Endothelial cell of umbilical vein (primary cell): ENCODE measurements around the gene BEND3. TPM values are rescaled to one million over a fixed set of nuclear protein-coding genes. Genes with fewer than 3 reads are reported as not detected.

Experiments used
- BruUV-seq: library from RNA; stranded (reverse); fragments of 400-500 nt; replicated peaks from 2 replicates; lab custom pipeline; 2021; lab: Mats Ljungman, UMichigan
- CTCF ChIA-PET: fragments of 300-600, 350-600 bp; sonication (Branson Sonifier 250); formaldehyde crosslinking; loops from one replicate; lab custom pipeline; 2021; ENCODE audit warnings: antibody characterized with exemption, inconsistent platforms; lab: Charles Lee
- POLR2A ChIA-PET: fragments of 300-600, 350-600 bp; sonication (Branson Sonifier 250); formaldehyde crosslinking; loops from one replicate; lab custom pipeline; 2021; ENCODE audit warnings: antibody characterized with exemption, inconsistent platforms; lab: Charles Lee
- DNase-seq: peaks from one replicate; pipeline ENCODE4 v3.0.0-alpha.2; 2011; ENCODE audit warnings: low read depth, low spot score
- FAIRE-seq: peaks from 2 replicates; lab custom pipeline; 2011; peaks lifted over from hg19 to GRCh38; lab: Jason Lieb, UNC
- H2AFZ ChIP-seq: 2 replicates; pipeline ENCODE4 v1.6.0; 2012; ENCODE audit warnings: low read depth, low read length, control low read depth, inconsistent platforms
- H3K27ac ChIP-seq: 2 replicates; pipeline ENCODE4 v1.5.1; 2011; ENCODE audit warnings: low read depth, mild to moderate bottlenecking, control low read depth, low read length, moderate library complexity; ENCODE audit not compliant: insufficient read depth
- H3K27me3 ChIP-seq, 2 experiments: 2 replicates each; pipeline versions ENCODE4 v1.6.0 to v1.6.1; 2011; ENCODE audit warnings: low read length in 2 of 2, mixed read lengths in 1 of 2; ENCODE audit not compliant: control insufficient read depth in 2 of 2, insufficient read depth in 2 of 2
- H3K36me3 ChIP-seq, 2 experiments: 2 replicates in 1 of 2; 3 replicates in 1 of 2; pipeline ENCODE4 v1.5.1; 2011; ENCODE audit warnings: low read length in 2 of 2, mild to moderate bottlenecking in 1 of 2, moderate library complexity in 1 of 2; ENCODE audit not compliant: control insufficient read depth in 2 of 2, insufficient read depth in 2 of 2; ENCODE audit errors: extremely low read depth in 1 of 2
- H3K4me1 ChIP-seq: 3 replicates; pipeline ENCODE4 v1.5.1; 2011; ENCODE audit warnings: mild to moderate bottlenecking, low read length; ENCODE audit not compliant: control insufficient read depth, insufficient read depth; ENCODE audit errors: extremely low read depth
- H3K4me2 ChIP-seq: 2 replicates; pipeline ENCODE4 v1.6.1; 2011; ENCODE audit warnings: low read length, control low read depth, mixed read lengths; ENCODE audit not compliant: insufficient read depth
- H3K4me3 ChIP-seq, 3 experiments: fragments of 200-600 bp in 1 of 3; sonication (generic), shearing (Covaris generic) in 1 of 3; replicated peaks in 1 of 3; 2 replicates each; pipeline ENCODE4 v1.5.1; 2011 to 2016; ENCODE audit warnings: control low read depth in 3 of 3, low read length in 3 of 3, mild to moderate bottlenecking in 2 of 3, inconsistent platforms in 1 of 3, low read depth in 1 of 3, moderate library complexity in 1 of 3; ENCODE audit not compliant: insufficient read depth in 1 of 3
- H3K79me2 ChIP-seq: 2 replicates; pipeline ENCODE4 v1.6.0; 2012; ENCODE audit warnings: low read length, inconsistent platforms; ENCODE audit not compliant: control insufficient read depth, insufficient read depth
- H3K9ac ChIP-seq: replicated peaks from 2 replicates; pipeline ENCODE3; 2011; ENCODE audit warnings: low read length, control low read depth; ENCODE audit not compliant: insufficient read depth; ENCODE audit errors: extremely low read depth
- H3K9me1 ChIP-seq: replicated peaks from 3 replicates; pipeline ENCODE4 v1.6.0; 2011; ENCODE audit warnings: mild to moderate bottlenecking, low read length; ENCODE audit not compliant: control insufficient read depth, insufficient read depth; ENCODE audit errors: extremely low read depth
- H3K9me3 ChIP-seq: replicated peaks from 2 replicates; pipeline ENCODE4 v1.5.1; 2012; ENCODE audit warnings: low read length, inconsistent platforms; ENCODE audit not compliant: control insufficient read depth, insufficient read depth
- H4K20me1 ChIP-seq: replicated peaks from 2 replicates; pipeline ENCODE3; 2011; ENCODE audit warnings: mild to moderate bottlenecking, low read length; ENCODE audit not compliant: control insufficient read depth, insufficient read depth; ENCODE audit errors: extremely low read depth
- EZH2 ChIP-seq: IDR thresholded peaks from 2 replicates; pipeline ENCODE4 v1.6.1; 2012; ENCODE audit warnings: borderline replicate concordance, low read depth, mild to moderate bottlenecking, moderate library complexity, low read length, inconsistent platforms; ENCODE audit not compliant: severe bottlenecking
- FOS ChIP-seq: IDR thresholded peaks from 2 replicates; pipeline ENCODE4 v1.6.1; 2011; ENCODE audit warnings: mild to moderate bottlenecking, low read length, moderate library complexity, borderline replicate concordance; ENCODE audit not compliant: insufficient read depth
- GATA2 ChIP-seq: IDR thresholded peaks from 2 replicates; pipeline ENCODE4 v1.7.0; 2011; ENCODE audit warnings: low read depth, mild to moderate bottlenecking, moderate library complexity, mixed read lengths, low read length; ENCODE audit not compliant: insufficient read length, insufficient read depth
- MYC ChIP-seq: IDR thresholded peaks from one replicate; pipeline ENCODE4 v1.6.1; 2011; ENCODE audit warnings: mild to moderate bottlenecking, low read depth, low read length
- POLR2AphosphoS5 ChIP-seq: IDR thresholded peaks from 2 replicates; pipeline ENCODE4 v1.6.1; 2012; ENCODE audit warnings: low read depth, mild to moderate bottlenecking, control low read depth, low read length, moderate library complexity; ENCODE audit not compliant: insufficient read depth
- dilution Hi-C: fragments of 300-500 bp; cut with MboI; formaldehyde crosslinking; loops from one replicate; pipeline ENCODE4 v1.15.0; 2019; ENCODE audit warnings: low sequenced_read_pairs; ENCODE audit not compliant: extremely low pct_ligation_motif_present
- intact Hi-C: fragments of 100-400 bp; cut with micrococcal nuclease; formaldehyde crosslinking; loops from one replicate; pipeline ENCODE4 v1.10.0; 2022
- polyA plus RNA-seq, 4 experiments: library from polyadenylated mRNA; depleted of rRNA in 3 of 4; stranded (reverse) in 3 of 4; unstranded in 1 of 4; fragments of >200 nt; gene quantifications; 2 replicates each; pipeline versions ENCODE4 v1.2.1 to v1.2.3, GENCODE V29; 2011 to 2012; ENCODE audit warnings: missing spikeins in 1 of 4
- total RNA-seq: library from RNA; stranded (reverse); gene quantifications from 2 replicates; pipeline ENCODE4 v1.2.3, GENCODE V29; 2021
- TF ChIP-seq, protein P1 (sequence below): IDR thresholded peaks from 2 replicates; pipeline ENCODE4 v1.6.1; 2011; ENCODE audit not compliant: insufficient read depth, insufficient read length

BEND3 gene
- total and polyA plus RNA-seq, 2 donors (not counting 3 experiments of a cell fraction or from before 2014, with no cell fraction given), result 1.6 to 4.8 TPM

DNA sequence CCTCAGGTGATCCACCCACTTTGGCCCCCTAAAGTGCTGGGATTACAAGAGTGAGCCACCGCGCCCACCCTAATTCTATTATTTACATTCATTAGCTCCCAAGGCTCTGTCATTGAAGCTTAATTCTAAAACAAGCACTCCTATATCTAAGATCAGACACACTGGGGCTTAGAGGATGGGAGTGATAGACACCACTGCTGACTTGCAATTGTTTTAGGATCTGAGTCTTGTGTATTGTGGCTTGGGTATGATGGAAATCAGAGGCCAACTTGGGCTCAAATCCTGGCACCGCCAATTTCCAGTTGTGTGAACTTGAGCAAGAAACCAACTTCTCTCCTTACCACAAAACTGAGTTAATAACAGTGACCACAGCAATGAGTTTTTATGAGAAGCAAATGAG, 52.6 kb downstream of the BEND3 start:
- no peak overlapping the region for H3K9ac ChIP-seq
- H3K79me2 ChIP-seq, result no peaks in the 10 kb centered on the region
- no peaks in the 10 kb centered on the region for H3K4me1 ChIP-seq
- H3K4me2 ChIP-seq, result no peak overlapping the region
- H3K9me1 ChIP-seq, result no peaks in the 10 kb centered on the region
- dilution Hi-C loops, result no loop called here
- no peaks in the 10 kb centered on the region for H3K36me3 ChIP-seq
- no peak for DNase-seq
- ChIA-PET POLR2A (no interaction called here), CTCF (interaction anchor here (0.8 to 1.2 kb wide), 2 partner anchors 11 to 24 kb away, joined by 3 read pairs; no protein-coding TSS in a partner anchor)
- H3K27me3 ChIP-seq, result peaks cover 0 to 1% of the 10 kb centered on the region in 2 experiments
- BruUV-seq, result no TSS peak
- no peaks in the 10 kb centered on the region for H4K20me1 ChIP-seq
- intact Hi-C loops, result no loop called here
- H3K9me3 ChIP-seq, result no peaks in the 10 kb centered on the region
- no peak for TF ChIP-seq GATA2
- TF ChIP-seq MYC, result no peak
- no peak for TF ChIP-seq FOS
- TF ChIP-seq POLR2AphosphoS5, result no peak
- no peak for TF ChIP-seq EZH2
- no peak overlapping the region for H3K4me3 ChIP-seq
- H2AFZ ChIP-seq, result no peak overlapping the region
- no peak overlapping the region for H3K27ac ChIP-seq
- FAIRE-seq, result no peak

DNA sequence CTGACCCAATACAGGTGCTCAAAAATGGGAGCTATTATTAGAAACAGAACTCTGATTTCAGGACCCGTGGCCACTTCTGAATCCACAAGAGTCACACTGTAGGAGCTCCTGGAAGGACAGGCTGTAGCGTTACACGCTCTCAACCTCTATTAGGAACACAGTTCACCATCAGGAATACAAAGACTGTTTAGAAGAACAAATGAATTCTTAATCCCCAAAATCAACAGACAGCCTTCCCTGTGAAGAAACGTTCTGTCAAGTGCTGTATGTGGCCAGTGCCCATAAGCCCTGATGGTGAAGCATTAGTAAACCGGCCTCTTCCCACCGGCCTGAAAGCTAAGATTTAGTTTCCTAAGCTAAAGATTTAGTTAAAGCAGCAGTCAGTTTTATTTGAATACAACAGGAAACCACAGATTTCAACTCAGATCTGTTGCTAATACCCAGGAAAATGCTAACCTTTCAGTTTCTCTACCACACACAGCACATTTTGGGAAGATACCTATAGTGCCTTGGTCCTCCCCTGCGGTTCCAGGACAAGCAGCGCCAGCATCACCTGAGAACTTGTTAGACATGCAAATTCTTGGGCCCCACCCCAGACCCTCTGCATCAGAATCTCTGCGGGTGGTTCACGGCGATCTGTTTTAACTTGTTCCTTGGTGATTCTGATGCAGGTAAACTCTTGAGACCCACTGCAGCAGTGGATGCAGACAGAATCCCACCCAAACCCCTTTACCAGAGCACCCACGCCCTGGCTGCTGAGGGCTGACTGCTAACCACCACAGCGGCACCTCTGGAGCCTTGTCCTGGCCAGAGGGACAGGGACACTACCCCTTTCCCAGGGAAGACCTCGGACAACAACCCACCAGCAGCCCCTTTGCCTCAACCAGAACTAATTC, 53.9 kb downstream of the BEND3 start:
- POLR2A ChIA-PET, result no interaction called here
- intact Hi-C loops, result no loop called here
- FAIRE-seq, result no peak
- H3K4me3 ChIP-seq, result no peak overlapping the region
- TF ChIP-seq, protein P1, sequence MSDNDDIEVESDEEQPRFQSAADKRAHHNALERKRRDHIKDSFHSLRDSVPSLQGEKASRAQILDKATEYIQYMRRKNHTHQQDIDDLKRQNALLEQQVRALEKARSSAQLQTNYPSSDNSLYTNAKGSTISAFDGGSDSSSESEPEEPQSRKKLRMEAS, result no peak
- DNase-seq, result no peak
- H2AFZ ChIP-seq, result no peak overlapping the region
- H3K27me3 ChIP-seq, result peaks cover 0 to 1% of the 10 kb centered on the region in 2 experiments
- no peak overlapping the region for H3K9ac ChIP-seq
- H3K9me3 ChIP-seq, result no peaks in the 10 kb centered on the region
- no peak overlapping the region for H3K4me2 ChIP-seq
- CTCF ChIA-PET, result interaction anchor here (1.6 to 1.9 kb wide), 2 partner anchors 15 to 53 kb away, joined by 4 to 5 read pairs; no protein-coding TSS in a partner anchor
- no peak overlapping the region for H3K27ac ChIP-seq
- no peaks in the 10 kb centered on the region for H3K9me1 ChIP-seq
- BruUV-seq, result no TSS peak
- H3K36me3 ChIP-seq, result no peaks in the 10 kb centered on the region
- no peaks in the 10 kb centered on the region for H3K79me2 ChIP-seq
- no peaks in the 10 kb centered on the region for H3K4me1 ChIP-seq
- H4K20me1 ChIP-seq, result no peaks in the 10 kb centered on the region
- dilution Hi-C loops, result no loop called here
